Left ventricle myocardium inferior (tissue), 1 donor: Measurements from ENCODE around the gene CFAP74. TPM values are rescaled to one million over a fixed set of nuclear protein-coding genes. Genes with fewer than 3 reads are reported as not detected.

Experiments used
- DNase-seq: peaks from one replicate; pipeline ENCODE4 v3.0.0-alpha.2; 2020
- H3K27ac ChIP-seq: fragments of 200-600 bp; replicated peaks from 2 replicates; pipeline ENCODE4 v1.8.0; 2021
- H3K27me3 ChIP-seq: fragments of 200-600 bp; 2 replicates; pipeline ENCODE4 v1.8.0; 2021; ENCODE audit warnings: low read depth
- H3K36me3 ChIP-seq: fragments of 200-600 bp; 2 replicates; pipeline ENCODE4 v1.8.0; 2021
- H3K4me1 ChIP-seq: fragments of 200-600 bp; 2 replicates; pipeline ENCODE4 v1.8.0; 2021
- H3K4me3 ChIP-seq: fragments of 200-600 bp; 2 replicates; pipeline ENCODE4 v1.8.0; 2021; ENCODE audit warnings: mild to moderate bottlenecking, moderate library complexity
- H3K9me3 ChIP-seq: fragments of 200-600 bp; replicated peaks from 2 replicates; pipeline ENCODE4 v1.8.0; 2021
- intact Hi-C: fragments of 100-400 bp; cut with micrococcal nuclease; formaldehyde crosslinking; loops from one replicate; pipeline ENCODE4 v1.11.0; 2022
- total RNA-seq: library from RNA; stranded (reverse); fragmentation: NEBNext Ultra II Directional; extraction: Animal tissue kit (Norgen Biotek cat#: 25700); gene quantifications from one replicate; pipeline ENCODE4 v1.2.1, GENCODE V29; 2021
- TF ChIP-seq, protein P1 (sequence below): fragments of 200-600 bp; IDR thresholded peaks from 2 replicates; pipeline ENCODE4 v1.8.0; 2021; ENCODE audit warnings: antibody characterized with exemption, mild to moderate bottlenecking, borderline replicate concordance
- donor health status: DM: no; HTN: yes; CAD: no; lungs with severe emphysema.

Gene CFAP74
- total RNA-seq, 1 donor from 2014 or later = not detected

DNA sequence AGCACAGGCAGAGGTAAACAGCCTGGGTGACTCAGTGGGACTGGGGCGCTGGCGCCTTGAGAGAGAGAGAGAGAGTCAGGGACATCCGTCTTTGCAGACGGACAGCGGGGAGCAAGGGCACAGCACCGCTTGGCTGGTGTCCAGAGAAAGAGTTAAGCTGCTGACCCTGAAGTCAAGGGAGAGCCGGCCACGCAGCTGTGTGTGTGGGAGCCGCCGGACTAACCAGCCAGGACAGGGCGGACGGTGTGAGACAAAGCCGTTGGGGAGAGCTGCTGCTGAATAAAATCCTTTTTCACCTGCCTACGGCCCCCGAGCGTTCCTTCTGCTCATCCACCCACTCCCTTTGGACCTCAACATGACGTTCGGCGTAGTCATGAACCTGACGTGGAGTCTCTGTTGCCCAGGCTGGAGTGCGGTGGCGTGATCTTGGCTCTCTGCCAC lies 14.5 kb downstream of the CFAP74 start:
- H3K27me3 ChIP-seq = peaks cover 60% of the 10 kb centered on the region
- DNase-seq = peak; percentile 45
- peaks cover 14% of the 10 kb centered on the region for H3K4me1 ChIP-seq
- H3K4me3 ChIP-seq = no peak overlapping the region
- intact Hi-C loops = no loop called here
- no peaks in the 10 kb centered on the region for H3K9me3 ChIP-seq
- no peaks in the 10 kb centered on the region for H3K36me3 ChIP-seq
- peak overlapping the region; percentile 74 for H3K27ac ChIP-seq
- TF ChIP-seq, protein P1, sequence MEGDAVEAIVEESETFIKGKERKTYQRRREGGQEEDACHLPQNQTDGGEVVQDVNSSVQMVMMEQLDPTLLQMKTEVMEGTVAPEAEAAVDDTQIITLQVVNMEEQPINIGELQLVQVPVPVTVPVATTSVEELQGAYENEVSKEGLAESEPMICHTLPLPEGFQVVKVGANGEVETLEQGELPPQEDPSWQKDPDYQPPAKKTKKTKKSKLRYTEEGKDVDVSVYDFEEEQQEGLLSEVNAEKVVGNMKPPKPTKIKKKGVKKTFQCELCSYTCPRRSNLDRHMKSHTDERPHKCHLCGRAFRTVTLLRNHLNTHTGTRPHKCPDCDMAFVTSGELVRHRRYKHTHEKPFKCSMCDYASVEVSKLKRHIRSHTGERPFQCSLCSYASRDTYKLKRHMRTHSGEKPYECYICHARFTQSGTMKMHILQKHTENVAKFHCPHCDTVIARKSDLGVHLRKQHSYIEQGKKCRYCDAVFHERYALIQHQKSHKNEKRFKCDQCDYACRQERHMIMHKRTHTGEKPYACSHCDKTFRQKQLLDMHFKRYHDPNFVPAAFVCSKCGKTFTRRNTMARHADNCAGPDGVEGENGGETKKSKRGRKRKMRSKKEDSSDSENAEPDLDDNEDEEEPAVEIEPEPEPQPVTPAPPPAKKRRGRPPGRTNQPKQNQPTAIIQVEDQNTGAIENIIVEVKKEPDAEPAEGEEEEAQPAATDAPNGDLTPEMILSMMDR = no peak

DNA sequence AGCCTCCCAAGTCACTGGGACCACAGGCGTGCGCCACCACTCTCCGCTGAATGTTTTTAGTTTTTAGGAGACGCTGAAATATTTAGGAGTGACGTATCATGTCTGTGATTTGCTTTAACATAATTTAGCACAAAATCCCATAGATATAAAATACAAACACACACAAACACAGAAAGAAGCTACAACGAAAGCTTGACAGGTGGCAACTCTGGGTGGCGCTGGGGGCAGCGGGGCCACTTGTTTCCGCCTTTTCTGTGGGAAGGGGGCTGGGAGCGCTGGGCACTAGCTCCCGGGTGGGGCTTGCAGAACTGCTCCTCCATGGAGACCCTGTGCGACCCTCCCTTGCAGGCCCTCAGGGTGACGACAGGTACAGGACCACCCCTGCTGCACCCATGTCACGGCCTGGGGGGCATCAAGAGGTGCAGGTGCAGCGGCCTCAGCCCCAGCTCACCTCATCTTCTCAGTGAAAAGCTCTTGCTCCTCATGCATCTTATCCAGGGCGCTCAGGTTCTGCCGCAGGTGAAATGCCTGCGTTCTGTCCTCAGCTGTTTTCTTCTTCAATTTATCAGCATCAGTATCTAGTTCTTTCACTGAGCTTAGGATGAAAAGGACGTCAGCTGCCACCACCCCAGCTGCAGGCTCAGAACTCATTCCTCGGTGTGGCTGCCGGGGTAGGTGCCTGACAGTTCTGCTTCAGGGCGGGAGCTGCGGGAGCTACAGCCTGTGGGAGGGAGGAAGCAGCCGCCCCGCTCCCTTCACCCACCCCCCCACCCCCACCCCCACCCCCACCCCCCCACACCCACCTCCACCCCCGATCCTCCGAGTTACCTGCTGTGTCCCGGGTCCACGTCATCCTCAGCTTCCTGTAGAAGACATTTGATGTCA lies 15.3 kb downstream of the CFAP74 start:
- TF ChIP-seq, protein P1 = no peak
- Histone ChIP-seq H3K4me3 (no peak overlapping the region), H3K27ac (no peak overlapping the region), H3K9me3 (no peaks in the 10 kb centered on the region), H3K27me3 (peaks cover 65% of the 10 kb centered on the region), H3K36me3 (no peaks in the 10 kb centered on the region), H3K4me1 (peaks cover 14% of the 10 kb centered on the region)
- DNase-seq = no peak
- intact Hi-C loops = no loop called here

DNA sequence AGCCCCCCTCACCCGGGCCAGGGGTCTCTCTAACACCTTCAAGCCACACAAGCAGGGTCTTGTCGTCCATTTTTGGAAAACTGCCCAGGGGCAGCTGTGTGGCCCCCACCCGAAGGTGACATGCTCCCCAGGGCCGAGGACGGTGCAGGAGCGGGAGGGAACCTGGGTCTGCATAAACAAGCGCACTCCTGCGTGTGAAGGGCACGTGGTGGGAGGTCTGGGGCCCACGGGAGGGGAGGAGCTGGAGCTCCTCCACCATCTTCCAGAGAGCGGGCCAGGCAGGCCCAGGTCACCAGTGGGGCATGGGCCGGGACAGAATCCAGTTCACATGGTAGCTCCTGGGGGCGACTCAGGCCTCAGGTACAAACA lies 16.5 kb downstream of the CFAP74 start:
- DNase-seq = no peak
- intact Hi-C loops = no loop called here
- peaks cover 69% of the 10 kb centered on the region for H3K27me3 ChIP-seq
- H3K36me3 ChIP-seq = no peaks in the 10 kb centered on the region
- TF ChIP-seq, protein P1 = no peak
- peaks cover 14% of the 10 kb centered on the region for H3K4me1 ChIP-seq
- no peak overlapping the region for H3K4me3 ChIP-seq
- H3K27ac ChIP-seq = no peak overlapping the region
- no peaks in the 10 kb centered on the region for H3K9me3 ChIP-seq

DNA sequence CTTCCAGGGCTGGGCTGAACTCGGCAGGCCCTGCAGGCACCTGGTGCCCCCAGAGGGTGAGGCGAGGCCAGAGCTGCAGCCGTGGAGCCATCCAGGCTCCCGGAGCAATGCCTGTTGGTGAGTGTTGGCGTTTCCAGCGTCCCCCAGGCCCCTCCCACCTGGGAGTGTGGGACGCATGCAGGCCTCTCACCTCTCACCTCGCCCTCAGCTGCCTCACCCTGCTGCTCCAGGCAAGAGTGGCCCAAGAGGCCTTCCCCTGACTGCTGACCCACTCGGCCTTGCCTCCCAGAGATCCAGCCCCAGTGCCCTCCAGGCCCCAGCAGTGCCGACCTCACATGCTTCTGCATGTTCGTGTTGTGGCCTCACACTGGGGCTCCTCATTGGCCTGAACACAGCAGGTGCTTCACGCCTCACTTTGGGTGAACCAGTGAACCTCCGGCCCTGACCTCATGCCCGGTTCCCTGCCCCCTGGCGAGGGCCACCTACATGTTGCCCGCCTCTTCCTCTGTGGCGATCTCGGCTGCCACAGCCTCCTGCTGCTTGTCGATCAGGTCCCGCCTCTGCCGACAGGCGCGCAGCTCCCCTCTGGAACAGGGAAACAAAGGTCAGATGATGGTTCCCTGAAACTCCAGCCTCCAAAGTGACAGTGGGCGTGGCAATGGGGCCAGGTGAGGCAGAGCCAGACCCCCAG lies 17.0 kb downstream of the CFAP74 start:
- DNase-seq = no peak
- Histone ChIP-seq H3K27me3 (peaks cover 69% of the 10 kb centered on the region), H3K36me3 (no peaks in the 10 kb centered on the region), H3K9me3 (no peaks in the 10 kb centered on the region), H3K27ac (no peak overlapping the region), H3K4me3 (no peak overlapping the region), H3K4me1 (peaks cover 14% of the 10 kb centered on the region)
- TF ChIP-seq, protein P1 = no peak
- intact Hi-C loops = no loop called here

DNA sequence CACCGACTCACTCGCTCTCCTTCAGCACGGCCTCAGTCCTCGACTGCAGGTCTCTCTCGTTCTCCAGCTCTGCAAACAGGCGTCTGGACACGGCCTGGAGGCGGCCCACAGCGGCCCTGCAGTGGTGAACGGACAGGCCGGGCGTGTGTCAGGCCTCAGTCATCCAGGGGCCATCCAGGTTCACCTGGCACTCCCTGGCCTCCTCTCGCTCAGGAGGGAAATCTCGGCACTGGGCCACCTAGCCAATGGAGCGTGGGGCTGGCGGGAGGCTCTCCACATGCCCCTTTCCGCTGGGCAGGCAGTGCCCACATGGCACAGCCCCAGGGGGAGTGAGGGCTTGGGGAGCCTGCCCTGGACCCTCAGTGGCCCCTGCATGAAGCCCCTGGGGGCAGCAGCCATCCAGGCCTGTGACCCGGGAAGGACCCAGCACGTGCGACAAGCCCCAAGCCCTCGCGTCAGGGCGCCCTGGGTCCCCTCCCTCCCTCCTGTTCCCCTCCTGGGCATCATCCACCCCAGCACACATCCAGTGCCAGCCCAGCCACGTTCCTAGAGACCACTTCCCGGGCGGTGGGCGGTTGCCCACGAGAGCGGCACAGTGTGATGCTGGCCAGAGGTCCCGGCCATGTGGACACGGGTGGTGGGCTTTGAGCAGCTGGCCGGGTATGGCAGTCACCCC lies 18.1 kb downstream of the CFAP74 start:
- no peak overlapping the region for H3K27ac ChIP-seq
- H3K9me3 ChIP-seq = no peaks in the 10 kb centered on the region
- H3K4me1 ChIP-seq = peaks cover 9% of the 10 kb centered on the region
- H3K27me3 ChIP-seq = peaks cover 63% of the 10 kb centered on the region
- TF ChIP-seq, protein P1 = no peak
- intact Hi-C loops = no loop called here
- H3K36me3 ChIP-seq = no peaks in the 10 kb centered on the region
- H3K4me3 ChIP-seq = no peak overlapping the region
- DNase-seq = no peak
